ENCODE measurements around the gene TUSC2. TPM values are rescaled to one million over a fixed set of nuclear protein-coding genes. Genes with fewer than 3 reads are reported as not detected.

TUSC2 gene
- total and polyA plus RNA-seq, 2 of the 8 experiments (the other 6 are each of a cell fraction or from before 2014, with no cell fraction given) = 33.3 to 65.4 TPM

- Histone ChIP-seq H3K23ac (ENCODE audit: insufficient read length) (no peak overlapping the region), H3K4ac (replicated peaks; ENCODE audit: insufficient read length, low read depth, low read length) (no peak overlapping the region), H4K91ac (replicated peaks; ENCODE audit: insufficient read length, low read length) (no peak overlapping the region), H3K27ac (ENCODE audit: low read depth, low read length) (no peak overlapping the region), H3K14ac (ENCODE audit: insufficient read length) (no peak overlapping the region), H2BK120ac (replicated peaks; ENCODE audit: low read depth, low read length) (no peak overlapping the region), H2BK20ac (ENCODE audit: low read length) (no peak overlapping the region), H2BK12ac (ENCODE audit: low read depth, low read length) (no peak overlapping the region), H2AFZ (ENCODE audit: low read length) (no peak overlapping the region), H3K4me3 (ENCODE audit: extremely low read depth in 1 of 4, insufficient read depth in 2 of 4, low read depth in 3 of 4, low read length in 4 of 4) (no peak overlapping the region), H2BK15ac (ENCODE audit: low read length) (no peak overlapping the region), H3K4me1 (replicated peaks in 1 of 4; ENCODE audit: control insufficient read depth in 3 of 4, insufficient read depth in 4 of 4, low read length in 3 of 4) (peaks cover 0 to 8% (median 3%) of the 10 kb centered on the region in 4 experiments; a peak in 2 of 7 replicates), H4K20me1 (replicated peaks in 1 of 2; ENCODE audit: control insufficient read depth in 1 of 2, insufficient read depth in 2 of 2, low read length in 2 of 2) (peaks cover 8 to 12% of the 10 kb centered on the region in 2 experiments), H3K9me3 (ENCODE audit: insufficient read depth in 2 of 2, low read depth in 1 of 2, low read length in 1 of 2) (no peaks in the 10 kb centered on the region), H3K23me2 (ENCODE audit: low read depth, low read length) (peaks cover 10% of the 10 kb centered on the region), H3K36me3 (ENCODE audit: control insufficient read depth in 2 of 4, insufficient read depth in 4 of 4, low read length in 3 of 4) (peaks cover 4 to 24% (median 20%) of the 10 kb centered on the region in 4 experiments; a peak in 7 of 8 replicates), H3K4me2 (ENCODE audit: insufficient read depth in 1 of 2, low read depth in 2 of 2, low read length in 2 of 2) (no peak overlapping the region), H2AK5ac (ENCODE audit: low read depth, low read length) (0 out of 2 replicates have a peak overlapping the region, but pooled peaks have one; percentile 39), H4K5ac (ENCODE audit: insufficient read length, low read depth, low read length) (no peak overlapping the region), H3K18ac (ENCODE audit: extremely low read depth, low read length) (no peak overlapping the region), H3K9ac (replicated peaks in 1 of 4; ENCODE audit: extremely low read depth in 1 of 4, low read depth in 3 of 4, low read length in 3 of 4) (no peak overlapping the region; a peak in 1 of 7 replicates), H3K79me1 (ENCODE audit: low read depth, low read length) (peaks cover 6% of the 10 kb centered on the region; the same call in 1 of the 2 replicates), H3K79me2 (ENCODE audit: control insufficient read depth in 1 of 2, insufficient read depth in 2 of 2, low read length in 2 of 2) (peaks cover 0 to 28% of the 10 kb centered on the region in 2 experiments; a peak in 2 of 4 replicates), H2BK5ac (ENCODE audit: low read depth, low read length) (no peak overlapping the region), H4K8ac (ENCODE audit: extremely low read depth, insufficient read depth, low read length) (no peak overlapping the region; the same call in 1 of the 2 replicates), H3K56ac (replicated peaks; ENCODE audit: insufficient read length, low read depth, low read length) (no peak overlapping the region), H3K27me3 (replicated peaks in 1 of 4; ENCODE audit: control insufficient read depth in 3 of 4, extremely low read depth in 1 of 4, insufficient read depth in 3 of 4, low read length in 3 of 4) (peaks cover 2 to 9% (median 5%) of the 10 kb centered on the region in 4 experiments)
- WGBS, 2 experiments (ENCODE audit: extremely low coverage in 1 of 2, insufficient coverage in 1 of 2, insufficient read length in 1 of 2, insufficient replicate concordance in 2 of 2, low coverage in 1 of 2, low lambda C conversion rate in 2 of 2, missing lambda C conversion rate in 1 of 2) = 91% methylated on average over 12 of the region's 12 CpGs; no CpG with 5 or more reads in 1 of the 2 experiments
- DNase-seq (ENCODE audit: low read depth in 1 of 2, low spot score in 2 of 2) (no peak), FAIRE-seq (no peak)
- ChIA-PET POLR2A (ENCODE audit: partially characterized antibody) (interaction anchor here (0.7 to 4.4 kb wide), 4 partner anchors 10 to 102 kb away, joined by 3 to 40 read pairs (median 4); partner anchors contain the start of gene HYAL2), CTCF (ENCODE audit: partially characterized antibody) (interaction anchor here (2.0 to 7.7 kb wide), 2 partner anchors 11 to 59 kb away, joined by 5 to 60 read pairs; partner anchors contain the start of gene HYAL2)
- TF ChIP-seq BACH1 (IDR thresholded peaks at IDR 0.05; ENCODE audit: low read length) = no peak
- no peak for TF ChIP-seq USF2 (IDR thresholded peaks at IDR 0.05; ENCODE audit: low read length)
- TF ChIP-seq SP1 (IDR thresholded peaks at IDR 0.05; ENCODE audit: low read depth, low read length) = no peak
- no peak for TF ChIP-seq RBBP5 (IDR thresholded peaks at IDR 0.05; ENCODE audit: borderline replicate concordance, low read depth, low read length)
- no peak for TF ChIP-seq BRCA1 (IDR thresholded peaks at IDR 0.05; ENCODE audit: low read depth, low read length)
- TF ChIP-seq CTBP2 (IDR thresholded peaks at IDR 0.05; ENCODE audit: borderline replicate concordance, insufficient read depth, insufficient read length, low read length) = no peak
- TF ChIP-seq, protein P1, sequence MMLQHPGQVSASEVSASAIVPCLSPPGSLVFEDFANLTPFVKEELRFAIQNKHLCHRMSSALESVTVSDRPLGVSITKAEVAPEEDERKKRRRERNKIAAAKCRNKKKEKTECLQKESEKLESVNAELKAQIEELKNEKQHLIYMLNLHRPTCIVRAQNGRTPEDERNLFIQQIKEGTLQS (IDR thresholded peaks at IDR 0.05; ENCODE audit: insufficient read depth, low read depth, low read length) = no peak
- TF ChIP-seq ASH2L (IDR thresholded peaks at IDR 0.05; ENCODE audit: low read length) = no peak
- no peak for TF ChIP-seq EZH2 (IDR thresholded peaks at IDR 0.05; ENCODE audit: low read depth, low read length, severe bottlenecking)
- TF ChIP-seq TEAD4 (IDR thresholded peaks at IDR 0.05; ENCODE audit: low read depth, low read length) = no peak
- no peak for TF ChIP-seq CHD1 (IDR thresholded peaks at IDR 0.05; ENCODE audit: low read depth, low read length)
Observed at GRCh38 chr3:50333744-50334328, 5.8 kb upstream of the TUSC2 start.
